HEK293 (cell line): ENCODE data around the gene ZFR2.

Experiments used
- CTCF ChIA-PET: fragments of 350-600 bp; formaldehyde crosslinking; extraction: SDS; loops from one replicate; lab custom pipeline; 2021; ENCODE audit warnings: antibody characterized with exemption; lab: Yijun Ruan, JAX
- POLR2A ChIA-PET: fragments of 300-600 bp; formaldehyde crosslinking; extraction: SDS; loops from one replicate; lab custom pipeline; 2020; ENCODE audit warnings: antibody characterized with exemption, inconsistent platforms; lab: Yijun Ruan, JAX
- H3K27ac ChIP-seq: fragments of 200-500 bp; sonication (Bioruptor generic); 2 replicates; pipeline ENCODE4 v1.5.1; 2014; ENCODE audit warnings: low read depth, low read length, control low read depth, inconsistent platforms; ENCODE audit errors: extremely low read depth
- H3K36me3 ChIP-seq, 2 experiments: fragments of 200-500 bp in 1 of 2; sonication (Bioruptor generic) in 1 of 2; 1 replicate in 1 of 2; 2 replicates in 1 of 2; pipeline ENCODE4 v1.5.1; 2014 to 2017; ENCODE audit warnings: inconsistent platforms in 2 of 2, low read length in 2 of 2; ENCODE audit not compliant: control insufficient read depth in 2 of 2, insufficient read depth in 1 of 2
- H3K4me1 ChIP-seq: fragments of 200-500 bp; sonication (Bioruptor generic); 2 replicates; pipeline ENCODE4 v1.5.1; 2014; ENCODE audit warnings: mild to moderate bottlenecking, low read length, inconsistent platforms; ENCODE audit not compliant: control insufficient read depth, insufficient read depth
- H3K4me3 ChIP-seq: 2 replicates; pipeline ENCODE4 v1.5.1; 2011; ENCODE audit warnings: low read depth, mild to moderate bottlenecking, control low read depth, low read length, moderate library complexity
- H3K9me3 ChIP-seq: fragments of 200-500 bp; sonication (Bioruptor generic); 2 replicates; pipeline ENCODE4 v1.5.1; 2014; ENCODE audit warnings: low read depth, low read length, inconsistent platforms; ENCODE audit not compliant: control insufficient read depth, insufficient read depth
- EGR2 ChIP-seq: fragments of 450-650 bp; formaldehyde crosslinking; IDR thresholded peaks from 2 replicates; pipeline ENCODE4 v1.5.1; 2016; ENCODE audit warnings: low read depth, missing biosample characterization, missing genetic modification characterization
- FEZF1 ChIP-seq: fragments of 450-650 bp; formaldehyde crosslinking; IDR thresholded peaks from 2 replicates; pipeline ENCODE4 v1.5.1; 2016; ENCODE audit warnings: missing biosample characterization, missing genetic modification characterization
- GLIS1 ChIP-seq: fragments of 450-650 bp; formaldehyde crosslinking; IDR thresholded peaks from 2 replicates; pipeline ENCODE4 v1.5.1; 2016; ENCODE audit warnings: missing biosample characterization, missing genetic modification characterization
- GLIS2 ChIP-seq: fragments of 450-650 bp; formaldehyde crosslinking; IDR thresholded peaks from 2 replicates; pipeline ENCODE4 v1.5.1; 2016; ENCODE audit warnings: missing biosample characterization, missing genetic modification characterization
- SCRT2 ChIP-seq: fragments of 450-650 bp; formaldehyde crosslinking; IDR thresholded peaks from 2 replicates; pipeline ENCODE4 v1.5.1; 2016; ENCODE audit warnings: missing biosample characterization, missing genetic modification characterization
- SETDB1 ChIP-seq: IDR thresholded peaks from one replicate; pipeline ENCODE4 v1.6.1; 2017; ENCODE audit warnings: mild to moderate bottlenecking, low read length, moderate library complexity, mixed read lengths; ENCODE audit not compliant: insufficient read length
- SP2 ChIP-seq: fragments of 450-650 bp; formaldehyde crosslinking; IDR thresholded peaks from 2 replicates; pipeline ENCODE4 v1.5.1; 2016; ENCODE audit warnings: missing biosample characterization, missing genetic modification characterization
- ZEB2 ChIP-seq: fragments of 450-650 bp; formaldehyde crosslinking; IDR thresholded peaks from 2 replicates; pipeline ENCODE4 v1.5.1; 2016; ENCODE audit warnings: missing biosample characterization, missing genetic modification characterization
- ZFHX2 ChIP-seq: fragments of 450-650 bp; formaldehyde crosslinking; conservative IDR thresholded peaks from 2 replicates; pipeline ENCODE4 v1.5.1; 2016; ENCODE audit warnings: missing biosample characterization, missing genetic modification characterization
- ZIC2 ChIP-seq: fragments of 450-650 bp; formaldehyde crosslinking; IDR thresholded peaks from 2 replicates; pipeline ENCODE4 v1.5.1; 2016; ENCODE audit warnings: missing biosample characterization, missing genetic modification characterization
- ZNF132 ChIP-seq: fragments of 450-650 bp; formaldehyde crosslinking; IDR thresholded peaks from 2 replicates; pipeline ENCODE4 v1.5.1; 2017; ENCODE audit warnings: missing biosample characterization, missing genetic modification characterization, borderline replicate concordance
- ZNF16 ChIP-seq: fragments of 450-650 bp; formaldehyde crosslinking; IDR thresholded peaks from 2 replicates; pipeline ENCODE4 v1.5.1; 2016; ENCODE audit warnings: low read depth, missing biosample characterization, missing genetic modification characterization
- ZNF184 ChIP-seq: fragments of 450-650 bp; IDR thresholded peaks from 2 replicates; pipeline ENCODE4 v1.5.1; 2018; ENCODE audit warnings: missing biosample characterization, mild to moderate bottlenecking, missing genetic modification characterization
- ZNF274 ChIP-seq, 2 experiments: fragments of 200-500 bp in 1 of 2; fragments of 450-650 bp in 1 of 2; sonication (Bioruptor generic) in 1 of 2; formaldehyde crosslinking in 1 of 2; IDR thresholded peaks; 2 replicates each; pipeline versions ENCODE4 v1.5.1 to v1.6.1; 2014 to 2016; ENCODE audit warnings: borderline replicate concordance in 1 of 2, inconsistent platforms in 1 of 2, low read length in 1 of 2, missing biosample characterization in 1 of 2, missing genetic modification characterization in 1 of 2
- ZNF302 ChIP-seq: fragments of 450-650 bp; formaldehyde crosslinking; IDR thresholded peaks from 2 replicates; pipeline ENCODE4 v1.5.1; 2016; ENCODE audit warnings: missing biosample characterization, missing genetic modification characterization, low read depth
- ZNF335 ChIP-seq: fragments of 450-650 bp; formaldehyde crosslinking; conservative IDR thresholded peaks from 2 replicates; pipeline ENCODE4 v1.5.1; 2016; ENCODE audit warnings: missing biosample characterization, missing genetic modification characterization
- ZNF514 ChIP-seq: fragments of 450-650 bp; formaldehyde crosslinking; IDR thresholded peaks from 2 replicates; pipeline ENCODE4 v1.5.1; 2016; ENCODE audit warnings: missing biosample characterization, missing genetic modification characterization
- ZNF521 ChIP-seq: fragments of 450-650 bp; formaldehyde crosslinking; IDR thresholded peaks from 2 replicates; pipeline ENCODE4 v1.5.1; 2017; ENCODE audit warnings: missing biosample characterization, mild to moderate bottlenecking, missing genetic modification characterization
- ZNF600 ChIP-seq: fragments of 450-650 bp; formaldehyde crosslinking; IDR thresholded peaks from 2 replicates; pipeline ENCODE4 v1.5.1; 2016; ENCODE audit warnings: missing biosample characterization, missing genetic modification characterization
- ZNF677 ChIP-seq: fragments of 450-650 bp; IDR thresholded peaks from 2 replicates; pipeline ENCODE4 v1.5.0; 2018; ENCODE audit warnings: missing biosample characterization, mild to moderate bottlenecking, missing genetic modification characterization, moderate library complexity
- ZNF830 ChIP-seq: fragments of 450-650 bp; IDR thresholded peaks from 2 replicates; pipeline ENCODE4 v1.5.0; 2018; ENCODE audit warnings: missing biosample characterization, missing genetic modification characterization, low read depth, mild to moderate bottlenecking, moderate library complexity
- ZSCAN16 ChIP-seq: fragments of 450-650 bp; formaldehyde crosslinking; IDR thresholded peaks from 2 replicates; pipeline ENCODE4 v1.5.1; 2016; ENCODE audit warnings: missing biosample characterization, missing genetic modification characterization
- TF ChIP-seq, protein P1 (sequence below): fragments of 450-650 bp; formaldehyde crosslinking; IDR thresholded peaks from 2 replicates; pipeline ENCODE4 v1.5.1; 2016; ENCODE audit warnings: missing biosample characterization, missing genetic modification characterization
- TF ChIP-seq, protein P2 (sequence below): fragments of 450-650 bp; formaldehyde crosslinking; optimal IDR thresholded peaks from 2 replicates; pipeline ENCODE3; 2016; ENCODE audit warnings: missing biosample characterization, mild to moderate bottlenecking, missing genetic modification characterization

ZFR2 gene

DNA sequence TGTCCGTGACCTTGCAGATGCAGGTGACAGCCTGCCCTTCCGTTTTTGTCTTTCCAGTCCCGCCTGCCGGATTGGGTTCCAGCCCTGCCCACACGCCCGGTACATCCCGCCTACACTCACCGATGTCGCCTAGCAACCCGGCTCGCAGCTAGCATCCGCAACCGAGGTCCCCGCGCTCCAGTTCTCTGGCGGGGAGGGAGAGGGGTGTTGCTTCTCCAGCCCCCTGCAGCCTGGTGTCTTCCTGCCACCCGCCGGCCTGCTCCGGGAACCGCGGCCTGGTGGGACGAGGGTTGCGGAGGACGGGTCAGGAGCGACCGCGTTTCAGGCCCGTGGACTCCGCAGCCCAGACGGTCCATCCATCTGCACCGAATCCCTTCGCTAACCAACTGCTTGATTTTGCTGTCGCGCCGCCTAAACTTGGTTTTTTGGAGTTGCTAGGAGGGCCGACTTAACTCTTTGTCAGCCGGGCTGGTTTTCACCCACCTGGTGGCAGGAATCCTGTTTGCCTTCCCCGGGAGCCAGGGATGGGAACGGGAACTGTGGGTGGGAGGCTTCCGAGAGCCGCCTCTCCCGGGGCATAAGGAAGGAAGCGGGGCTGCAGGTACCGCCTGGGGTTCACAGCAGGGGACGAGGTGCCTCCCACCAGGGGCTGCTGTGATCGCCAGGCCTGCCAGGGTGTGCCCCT lies 67.3 kb downstream of the ZFR2 start:
- no peaks in the 10 kb centered on the region for H3K9me3 ChIP-seq
- peak; percentile 21; the same call in 1 of the 2 replicates for TF ChIP-seq ZIC2 (tag by site-specific recombination)
- no peak for TF ChIP-seq ZNF302 (tag by site-specific recombination)
- no peak for TF ChIP-seq ZNF830 (tag by site-specific recombination)
- TF ChIP-seq ZNF677 (tag by site-specific recombination), result no peak
- TF ChIP-seq SETDB1, result no peak
- 0 out of 2 replicates have a peak, but pooled peaks have one; percentile 1 for TF ChIP-seq ZNF335 (tag by site-specific recombination)
- TF ChIP-seq ZEB2, result no peak
- TF ChIP-seq GLIS2 (tag by site-specific recombination), result no peak
- TF ChIP-seq SCRT2, result no peak
- TF ChIP-seq ZNF184 (tag by site-specific recombination), result no peak
- TF ChIP-seq ZNF514 (tag by site-specific recombination), result no peak
- peak; percentile 87 for TF ChIP-seq ZFHX2 (tag by site-specific recombination)
- TF ChIP-seq ZNF600 (tag by site-specific recombination), result peak; percentile 56
- peak; percentile 68 for TF ChIP-seq SP2 (tag by site-specific recombination)
- TF ChIP-seq ZNF16 (tag by site-specific recombination), result no peak
- no peak for TF ChIP-seq ZNF132 (tag by site-specific recombination)
- no peak for TF ChIP-seq ZNF521 (tag by site-specific recombination)
- no peak for TF ChIP-seq ZNF274 (IDR thresholded peaks at IDR 0.05; ENCODE audit: low read length)
- TF ChIP-seq ZNF274 (tag by site-specific recombination; IDR thresholded peaks at IDR 0.05; ENCODE audit: borderline replicate concordance), result no peak
- TF ChIP-seq, protein P1, sequence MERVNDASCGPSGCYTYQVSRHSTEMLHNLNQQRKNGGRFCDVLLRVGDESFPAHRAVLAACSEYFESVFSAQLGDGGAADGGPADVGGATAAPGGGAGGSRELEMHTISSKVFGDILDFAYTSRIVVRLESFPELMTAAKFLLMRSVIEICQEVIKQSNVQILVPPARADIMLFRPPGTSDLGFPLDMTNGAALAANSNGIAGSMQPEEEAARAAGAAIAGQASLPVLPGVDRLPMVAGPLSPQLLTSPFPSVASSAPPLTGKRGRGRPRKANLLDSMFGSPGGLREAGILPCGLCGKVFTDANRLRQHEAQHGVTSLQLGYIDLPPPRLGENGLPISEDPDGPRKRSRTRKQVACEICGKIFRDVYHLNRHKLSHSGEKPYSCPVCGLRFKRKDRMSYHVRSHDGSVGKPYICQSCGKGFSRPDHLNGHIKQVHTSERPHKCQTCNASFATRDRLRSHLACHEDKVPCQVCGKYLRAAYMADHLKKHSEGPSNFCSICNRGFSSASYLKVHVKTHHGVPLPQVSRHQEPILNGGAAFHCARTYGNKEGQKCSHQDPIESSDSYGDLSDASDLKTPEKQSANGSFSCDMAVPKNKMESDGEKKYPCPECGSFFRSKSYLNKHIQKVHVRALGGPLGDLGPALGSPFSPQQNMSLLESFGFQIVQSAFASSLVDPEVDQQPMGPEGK (tag by site-specific recombination), result peak; percentile 24; the same call in 1 of the 2 replicates
- TF ChIP-seq GLIS1 (tag by site-specific recombination), result peak; percentile 69; the same call in 1 of the 2 replicates
- TF ChIP-seq, protein P2, sequence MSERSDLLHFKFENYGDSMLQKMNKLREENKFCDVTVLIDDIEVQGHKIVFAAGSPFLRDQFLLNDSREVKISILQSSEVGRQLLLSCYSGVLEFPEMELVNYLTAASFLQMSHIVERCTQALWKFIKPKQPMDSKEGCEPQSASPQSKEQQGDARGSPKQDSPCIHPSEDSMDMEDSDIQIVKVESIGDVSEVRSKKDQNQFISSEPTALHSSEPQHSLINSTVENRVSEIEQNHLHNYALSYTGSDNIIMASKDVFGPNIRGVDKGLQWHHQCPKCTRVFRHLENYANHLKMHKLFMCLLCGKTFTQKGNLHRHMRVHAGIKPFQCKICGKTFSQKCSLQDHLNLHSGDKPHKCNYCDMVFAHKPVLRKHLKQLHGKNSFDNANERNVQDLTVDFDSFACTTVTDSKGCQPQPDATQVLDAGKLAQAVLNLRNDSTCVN (tag by site-specific recombination), result peak; percentile 38
- peak; percentile 68; the same call in 1 of the 2 replicates for TF ChIP-seq EGR2
- no peak for TF ChIP-seq ZSCAN16 (tag by site-specific recombination)
- TF ChIP-seq, all 188 proteins: peak for 9
- H3K4me1 ChIP-seq, result peaks cover 2% of the 10 kb centered on the region; the same call in 1 of the 2 replicates
- no peak overlapping the region for H3K27ac ChIP-seq
- H3K4me3 ChIP-seq, result no peak overlapping the region; the same call in 1 of the 2 replicates
- no peaks in the 10 kb centered on the region for H3K36me3 ChIP-seq
- CTCF ChIA-PET, result no interaction called here
- POLR2A ChIA-PET, result interaction anchor here (0.6 kb wide), 1 partner anchor 287 kb away, joined by 3 read pairs; no protein-coding TSS in a partner anchor

DNA sequence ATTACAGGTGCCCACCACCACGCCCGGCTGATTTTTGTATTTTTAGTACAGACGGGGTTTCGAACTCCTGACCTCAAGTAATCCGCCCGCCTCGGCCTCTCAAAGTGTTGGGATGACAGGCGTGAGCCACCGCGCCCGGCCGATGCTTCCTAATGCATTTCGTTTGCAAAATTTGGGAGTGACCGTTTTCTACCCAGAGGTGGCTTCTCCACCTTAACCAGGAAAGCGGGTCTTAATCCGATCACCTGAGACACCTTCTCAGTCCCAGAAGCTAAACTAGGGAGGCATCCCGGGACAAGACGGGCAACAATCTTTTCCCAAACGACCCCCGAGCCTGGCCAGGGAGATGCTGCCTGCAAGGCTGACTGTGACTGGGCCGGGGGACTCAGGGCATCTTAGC lies 67.8 kb downstream of the ZFR2 start:
- Histone ChIP-seq H3K4me3 (no peak overlapping the region), H3K9me3 (no peaks in the 10 kb centered on the region)
- TF ChIP-seq ZNF16 (tag by site-specific recombination) (no peak), FEZF1 (no peak), ZNF335 (tag by site-specific recombination) (0 out of 2 replicates have a peak, but pooled peaks have one; percentile 13)
- TF ChIP-seq, all 188 proteins: peak for 1
- ChIA-PET CTCF (no interaction called here), POLR2A (no interaction called here)
- Histone ChIP-seq H3K4me1 (peaks cover 2% of the 10 kb centered on the region; the same call in 1 of the 2 replicates), H3K36me3 (no peaks in the 10 kb centered on the region), H3K27ac (no peak overlapping the region)
